Body of pancreas (tissue), 4 donors: ENCODE data around the gene ACOX3. TPM values are rescaled to one million over a fixed set of nuclear protein-coding genes. Genes with fewer than 3 reads are reported as not detected.
A peak's percentile ranks its signal among the peaks of the same experiment; 100 is the strongest.
"Not testable (repeated sequence)": the region's sequence is repeated elsewhere in the genome, so short reads cannot be mapped to it uniquely, and the experiment has no call there.

Experiments
- ATAC-seq: fragments of 150-250 bp; one replicate; pipeline ENCODE4 v1.9.1; 2016
- DNase-seq, 4 donors: peaks; one replicate each; pipeline ENCODE4 v3.0.0-alpha.2; 2019
- H3K27ac ChIP-seq, 4 donors: fragments of 200-600 bp; sonication (generic); 1 replicate in 3 of 4; 2 replicates in 1 of 4; pipeline versions ENCODE4 v1.5.1 to v1.6.1; 2016 to 2019; ENCODE audit warnings: mild to moderate bottlenecking in 1 of 4, mixed read lengths in 1 of 4, moderate library complexity in 1 of 4
- H3K27me3 ChIP-seq, 2 donors: fragments of 200-600 bp; sonication (generic); one replicate each; pipeline ENCODE4 v1.6.0; 2016; ENCODE audit warnings: mild to moderate bottlenecking in 1 of 2
- H3K36me3 ChIP-seq, 2 donors: fragments of 200-600 bp; sonication (generic); replicated peaks in 1 of 2; 2 replicates each; pipeline ENCODE4 v1.5.1; 2016; ENCODE audit warnings: low read depth in 2 of 2; ENCODE audit not compliant: insufficient read depth in 1 of 2
- H3K4me1 ChIP-seq: fragments of 200-600 bp; sonication (generic); one replicate; pipeline ENCODE4 v1.6.0; 2016
- H3K4me3 ChIP-seq, 2 donors: fragments of 200-600 bp; sonication (generic); 1 replicate in 1 of 2; 2 replicates in 1 of 2; pipeline ENCODE4 v1.5.1; 2016 to 2019
- H3K9me3 ChIP-seq, 3 donors: fragments of 200-600 bp; sonication (generic); 1 replicate in 2 of 3; 2 replicates in 1 of 3; pipeline ENCODE4 v1.5.1; 2016
- POLR2A ChIP-seq, 3 donors: fragments of 450-650 bp; IDR thresholded peaks; one replicate each; pipeline ENCODE4 v1.6.1; 2016; ENCODE audit warnings: antibody characterized with exemption in 3 of 3, mild to moderate bottlenecking in 2 of 3
- WGBS, 2 donors: methylation state at CpG; one replicate each; pipeline ENCODE4 v1.1.5; 2017; 5-methylcytosine and 5-hydroxymethylcytosine counted together
- intact Hi-C: fragments of 100-400 bp; cut with DNase I; formaldehyde crosslinking; loops from one replicate; pipeline ENCODE4 v1.15.1; 2023
- total RNA-seq, 2 donors: library from RNA; depleted of rRNA; stranded (reverse); fragments of >200 nt; gene quantifications; one replicate each; pipeline ENCODE4 v1.1.0, GENCODE V29; 2016
- TF ChIP-seq, protein P1 (sequence below), 7 experiments: fragments of 450-650 bp in 4 of 7; fragments of 200-600 bp in 3 of 7; sonication (generic) in 3 of 7; IDR thresholded peaks; one replicate each; pipeline ENCODE4 v1.5.1; 2016 to 2019; ENCODE audit warnings: antibody characterized with exemption in 7 of 7

The ACOX3 gene
- total RNA-seq, 2 donors from 2014 or later, result 18.4 to 23.4 TPM

DNA sequence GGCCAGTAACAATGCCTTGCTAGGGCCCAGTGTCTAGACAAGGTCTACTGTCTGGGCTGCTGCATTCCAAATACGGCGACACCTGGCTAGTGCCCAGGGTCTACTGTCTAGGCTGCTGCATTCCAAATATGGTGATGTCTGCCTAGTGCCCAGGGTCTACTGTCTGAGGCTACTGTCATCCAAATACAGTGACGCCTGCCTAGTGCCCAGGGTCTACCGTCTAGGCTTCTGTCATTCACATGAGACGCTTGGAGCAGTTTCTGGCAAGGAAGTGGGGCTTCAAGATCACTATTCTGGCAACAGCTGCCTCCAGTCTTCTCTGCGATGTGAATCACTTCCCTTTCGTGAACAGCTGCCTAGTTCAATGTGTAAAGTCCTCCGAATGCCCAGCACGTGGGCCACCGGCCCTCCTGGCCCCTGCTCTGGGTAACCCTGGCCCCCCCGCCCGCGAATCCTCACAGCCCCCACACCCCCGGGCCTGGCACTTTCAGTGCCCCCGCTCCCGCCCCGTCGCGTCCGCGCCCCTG is 12.7 kb downstream of the ACOX3 start:
- TF ChIP-seq POLR2A (IDR thresholded peaks at IDR 0.05), result no peak
- TF ChIP-seq, protein P1, sequence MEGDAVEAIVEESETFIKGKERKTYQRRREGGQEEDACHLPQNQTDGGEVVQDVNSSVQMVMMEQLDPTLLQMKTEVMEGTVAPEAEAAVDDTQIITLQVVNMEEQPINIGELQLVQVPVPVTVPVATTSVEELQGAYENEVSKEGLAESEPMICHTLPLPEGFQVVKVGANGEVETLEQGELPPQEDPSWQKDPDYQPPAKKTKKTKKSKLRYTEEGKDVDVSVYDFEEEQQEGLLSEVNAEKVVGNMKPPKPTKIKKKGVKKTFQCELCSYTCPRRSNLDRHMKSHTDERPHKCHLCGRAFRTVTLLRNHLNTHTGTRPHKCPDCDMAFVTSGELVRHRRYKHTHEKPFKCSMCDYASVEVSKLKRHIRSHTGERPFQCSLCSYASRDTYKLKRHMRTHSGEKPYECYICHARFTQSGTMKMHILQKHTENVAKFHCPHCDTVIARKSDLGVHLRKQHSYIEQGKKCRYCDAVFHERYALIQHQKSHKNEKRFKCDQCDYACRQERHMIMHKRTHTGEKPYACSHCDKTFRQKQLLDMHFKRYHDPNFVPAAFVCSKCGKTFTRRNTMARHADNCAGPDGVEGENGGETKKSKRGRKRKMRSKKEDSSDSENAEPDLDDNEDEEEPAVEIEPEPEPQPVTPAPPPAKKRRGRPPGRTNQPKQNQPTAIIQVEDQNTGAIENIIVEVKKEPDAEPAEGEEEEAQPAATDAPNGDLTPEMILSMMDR (IDR thresholded peaks at IDR 0.05), result no peak
- 0 to 2% methylated on average over 7 to 17 of the region's 21 CpGs for WGBS, 2 donors
- no peaks in the 10 kb centered on the region for H3K9me3 ChIP-seq
- H3K4me1 ChIP-seq, result peaks cover 34% of the 10 kb centered on the region
- peak; percentile 53 for ATAC-seq
- H3K36me3 ChIP-seq, result no peaks in the 10 kb centered on the region
- H3K27ac ChIP-seq, result peak overlapping the region; percentile 78 to 94 (median 81)
- peak overlapping the region; percentile 86 to 93 for H3K4me3 ChIP-seq
- H3K27me3 ChIP-seq, result no peaks in the 10 kb centered on the region
- intact Hi-C loops, result no loop called here
- peak; percentile 46 to 62 (median 58) for DNase-seq

DNA sequence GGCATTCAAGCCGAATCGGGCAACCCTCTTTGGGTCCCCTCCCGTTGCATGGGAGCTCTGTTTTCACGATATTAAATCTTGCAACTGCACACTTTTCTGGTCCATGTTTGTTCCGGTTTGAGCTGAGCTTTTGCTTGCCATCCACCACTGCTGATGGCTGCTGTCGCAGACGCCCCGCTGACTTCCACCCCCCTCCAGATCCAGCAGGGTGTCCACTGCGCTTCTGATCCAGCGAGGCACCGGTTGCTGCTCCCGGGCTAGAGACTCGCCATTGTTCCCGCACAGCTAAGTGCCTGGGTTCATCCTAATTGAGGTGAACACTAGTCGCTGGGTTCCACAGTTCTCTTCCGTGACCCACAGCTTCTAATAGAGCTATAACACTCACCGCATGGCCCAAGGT is 13.3 kb downstream of the ACOX3 start:
- Histone ChIP-seq H3K27ac (peak overlapping the region in 2 of 4 donors; percentile 78 to 80), H3K27me3 (no peaks in the 10 kb centered on the region), H3K9me3 (no peaks in the 10 kb centered on the region), H3K4me1 (peaks cover 39% of the 10 kb centered on the region), H3K36me3 (no peaks in the 10 kb centered on the region), H3K4me3 (peak overlapping the region; percentile 86 to 93)
- ATAC-seq (no peak), DNase-seq (no peak)
- intact Hi-C loops, result no loop called here
- no peak for TF ChIP-seq POLR2A (IDR thresholded peaks at IDR 0.05)
- TF ChIP-seq, protein P1 (IDR thresholded peaks at IDR 0.05), result no peak
- WGBS, 2 donors, result 74 to 94% methylated on average over 2 to 17 of the region's 17 CpGs

DNA sequence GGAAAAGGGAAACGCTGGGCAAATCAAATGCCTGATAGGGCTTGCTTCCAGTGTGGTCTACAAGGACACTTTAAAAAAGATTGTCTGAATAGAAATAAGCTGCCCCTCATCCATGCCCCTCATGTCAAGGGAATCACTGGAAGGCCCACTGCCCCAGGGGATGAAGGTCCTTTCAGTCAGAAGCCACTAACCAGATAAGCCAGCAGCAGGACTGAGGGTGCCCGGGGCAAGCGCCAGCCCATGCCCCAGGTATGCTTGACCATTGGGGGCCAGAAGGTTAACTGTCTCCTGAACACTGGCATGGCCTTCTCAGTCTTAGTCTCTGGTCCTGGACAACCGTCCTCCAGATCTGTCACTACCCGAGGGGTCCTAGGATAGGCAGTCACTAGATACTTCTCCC is 17.7 kb downstream of the ACOX3 start:
- H3K4me3 ChIP-seq, result no peak overlapping the region
- TF ChIP-seq, protein P1 (IDR thresholded peaks at IDR 0.05), result no peak
- TF ChIP-seq POLR2A (IDR thresholded peaks at IDR 0.05), result no peak
- no peak for DNase-seq
- H3K4me1 ChIP-seq, result peaks cover 33% of the 10 kb centered on the region
- H3K27me3 ChIP-seq, result no peaks in the 10 kb centered on the region
- no peaks in the 10 kb centered on the region for H3K9me3 ChIP-seq
- H3K36me3 ChIP-seq, result no peaks in the 10 kb centered on the region
- no peak overlapping the region for H3K27ac ChIP-seq
- intact Hi-C loops, result no loop called here
- 75 to 87% methylated on average over 5 of the region's 5 CpGs for WGBS, 2 donors
- no peak for ATAC-seq

DNA sequence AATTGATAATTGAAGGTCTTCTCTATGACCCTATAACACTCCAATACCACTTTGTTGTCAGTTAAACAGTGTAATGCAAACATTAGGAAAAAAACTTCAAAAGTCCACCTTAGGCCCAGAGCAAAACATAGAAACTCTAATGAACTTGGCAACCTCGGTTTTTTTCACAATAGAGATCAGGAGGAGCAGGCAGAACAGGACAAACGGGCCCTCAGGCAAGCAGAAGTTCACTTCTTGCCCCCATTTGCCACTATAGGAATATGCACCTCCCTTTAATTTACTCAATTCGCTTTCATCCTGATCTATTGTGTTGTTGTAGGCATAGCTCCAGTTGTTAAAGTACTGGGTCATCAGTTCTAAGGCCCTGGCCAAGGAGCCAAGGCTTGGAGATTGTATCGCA is 18.2 kb downstream of the ACOX3 start:
- H3K27ac ChIP-seq, result no peak overlapping the region
- 32 to 40% methylated on average over 4 of the region's 4 CpGs for WGBS, 2 donors

DNA sequence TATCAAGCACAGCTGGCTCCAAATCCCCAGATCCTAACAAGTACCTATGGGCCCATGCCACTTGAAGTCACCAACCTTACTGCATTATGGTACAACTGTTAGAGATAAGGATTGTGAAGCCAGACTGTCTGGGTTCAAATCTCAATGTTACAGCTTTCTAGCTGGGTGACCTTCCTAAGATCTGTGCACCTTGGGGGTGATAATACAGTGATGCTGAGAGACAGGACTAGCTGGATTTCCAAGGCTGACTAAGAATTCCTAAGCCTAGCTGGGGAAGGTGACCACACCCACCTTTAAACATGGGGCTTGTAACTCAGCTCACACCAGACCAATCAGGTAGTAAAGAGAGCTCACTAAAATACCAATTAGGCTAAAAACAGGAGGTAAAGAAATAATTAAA is 20.4 kb downstream of the ACOX3 start:
- H3K9me3 ChIP-seq, H3K36me3 ChIP-seq, DNase-seq, H3K27ac ChIP-seq, ATAC-seq, intact Hi-C loops, H3K27me3 ChIP-seq, H3K4me3 ChIP-seq: not testable (repeated sequence)
- peaks cover 10% of the 10 kb centered on the region for H3K4me1 ChIP-seq

More for the DNA sequence above, 18.2 kb downstream of the ACOX3 start:
- Histone ChIP-seq H3K9me3 (no peaks in the 10 kb centered on the region), H3K4me1 (peaks cover 29% of the 10 kb centered on the region), H3K4me3 (no peak overlapping the region), H3K27me3 (no peaks in the 10 kb centered on the region), H3K36me3 (no peaks in the 10 kb centered on the region)
- no peak for TF ChIP-seq POLR2A (IDR thresholded peaks at IDR 0.05)
- TF ChIP-seq, protein P1 (IDR thresholded peaks at IDR 0.05), result no peak
- ATAC-seq (no peak), DNase-seq (no peak)
- intact Hi-C loops, result no loop called here
